GM21423 (cell line): ENCODE measurements around the gene RPS28.
A peak's percentile ranks its signal among the peaks of the same experiment; 100 is the strongest.

Experiments used
- ATAC-seq: cut with Tn5 transposase; IDR thresholded peaks from one replicate; pipeline ENCODE4 v1.9.1; 2021; ENCODE audit warnings: mild to moderate bottlenecking, moderate library complexity; ENCODE audit not compliant: unreplicated experiment

Gene RPS28

DNA sequence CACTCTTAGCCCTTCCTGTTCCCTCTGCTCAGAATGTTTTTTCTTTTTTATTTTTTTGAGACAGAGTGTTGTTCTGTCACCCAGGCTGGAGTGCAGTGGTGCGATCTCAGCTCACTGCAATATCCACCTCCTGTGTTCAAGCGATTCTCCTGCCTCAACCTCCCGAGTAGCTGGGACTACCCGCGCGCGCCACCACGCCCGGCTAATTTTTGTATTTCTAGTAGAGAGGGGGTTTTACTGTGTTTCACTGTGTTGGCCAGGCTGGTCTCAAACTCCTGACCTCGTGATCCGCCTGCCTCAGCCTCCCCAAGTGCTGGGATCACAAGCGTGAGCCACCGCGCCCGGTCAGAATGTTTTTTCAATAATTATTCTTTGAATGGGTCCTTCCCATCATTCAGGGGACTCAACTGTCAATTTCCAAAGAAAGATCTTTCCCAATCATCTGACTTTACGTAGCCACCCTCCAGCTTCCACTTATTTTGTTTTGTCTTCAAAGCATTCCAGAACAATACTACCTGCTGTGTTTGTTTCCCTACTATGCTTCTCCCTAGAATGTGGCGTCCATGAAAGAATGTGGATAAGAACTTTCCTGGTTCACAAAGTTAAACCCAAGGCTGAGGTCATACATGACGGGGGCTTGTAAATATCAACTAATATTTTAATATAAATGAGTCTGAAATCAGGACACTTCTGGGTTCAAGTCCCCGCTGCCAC is 1.3 kb upstream of the RPS28 start:
- no peak for ATAC-seq

DNA sequence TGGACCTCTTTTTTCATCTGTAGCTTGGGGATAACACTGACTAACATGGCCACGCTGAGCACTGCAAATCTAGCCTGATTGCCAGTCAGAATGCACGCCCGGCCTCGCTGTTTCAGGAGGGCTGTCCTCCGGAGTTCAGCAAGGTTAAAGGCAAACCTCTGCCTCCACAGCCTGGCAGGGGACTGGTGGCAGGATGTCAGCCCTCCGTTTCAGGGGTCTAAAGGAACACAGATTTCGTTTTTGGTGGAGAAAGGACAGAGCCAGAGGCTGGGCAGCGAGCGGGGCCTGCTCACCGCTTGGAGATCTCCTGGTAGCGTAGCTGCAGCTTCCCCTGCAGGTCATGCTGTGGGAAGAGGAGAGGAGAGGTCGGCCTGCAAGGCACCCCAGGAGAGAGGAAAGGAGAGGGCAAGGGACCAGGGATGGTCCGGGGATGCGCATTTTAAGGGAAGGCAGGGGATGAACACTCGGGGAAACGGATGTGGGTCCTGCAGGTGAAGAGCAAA is 681 bp upstream of the RPS28 start:
- ATAC-seq, result peak; percentile 21

DNA sequence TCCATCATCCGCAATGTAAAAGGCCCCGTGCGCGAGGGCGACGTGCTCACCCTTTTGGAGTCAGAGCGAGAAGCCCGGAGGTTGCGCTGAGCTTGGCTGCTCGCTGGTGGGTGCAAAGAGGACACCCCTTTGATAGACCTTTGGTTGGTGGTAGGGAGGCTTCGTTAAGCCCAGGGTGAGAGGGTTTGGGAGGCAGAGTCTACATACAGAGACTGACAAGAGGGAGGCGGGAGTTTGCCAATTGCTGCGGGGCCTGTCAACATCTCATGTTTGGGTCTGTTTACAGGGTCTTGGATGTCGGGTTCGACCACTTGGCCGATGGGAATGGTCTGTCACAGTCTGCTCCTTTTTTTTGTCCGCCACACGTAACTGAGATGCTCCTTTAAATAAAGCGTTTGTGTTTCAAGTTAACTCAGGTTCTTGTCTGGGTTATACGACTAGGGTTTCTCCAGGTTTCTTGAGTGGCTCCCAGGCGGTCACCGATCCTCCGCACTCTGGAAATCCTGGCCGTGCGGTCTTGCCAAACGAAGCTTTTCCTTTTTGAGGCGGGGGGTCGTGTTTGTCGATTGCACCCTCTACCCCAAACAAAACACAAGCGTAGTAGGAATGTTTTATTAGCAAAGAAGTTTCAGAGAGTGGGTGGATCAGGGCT is 816 bp downstream of the RPS28 start:
- no peak for ATAC-seq

DNA sequence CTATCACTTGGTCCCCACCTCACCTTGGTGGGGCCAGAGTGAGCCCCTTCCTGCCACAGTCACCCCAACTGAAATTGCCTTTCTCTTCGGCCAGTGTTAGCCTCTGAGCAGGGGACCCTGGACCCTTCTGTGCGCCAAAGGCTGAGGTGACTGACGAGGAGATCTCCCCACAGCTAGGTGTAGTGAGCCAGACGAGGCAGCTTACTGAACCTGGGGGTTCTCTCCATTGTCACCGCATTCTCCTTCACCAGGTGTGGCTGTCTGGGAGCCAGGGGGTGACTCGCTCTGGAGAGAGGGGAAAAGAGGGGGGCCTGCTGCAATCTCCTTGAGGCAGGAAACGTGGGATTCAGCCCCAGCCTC is 1.3 kb downstream of the RPS28 start:
- ATAC-seq, result no peak

DNA sequence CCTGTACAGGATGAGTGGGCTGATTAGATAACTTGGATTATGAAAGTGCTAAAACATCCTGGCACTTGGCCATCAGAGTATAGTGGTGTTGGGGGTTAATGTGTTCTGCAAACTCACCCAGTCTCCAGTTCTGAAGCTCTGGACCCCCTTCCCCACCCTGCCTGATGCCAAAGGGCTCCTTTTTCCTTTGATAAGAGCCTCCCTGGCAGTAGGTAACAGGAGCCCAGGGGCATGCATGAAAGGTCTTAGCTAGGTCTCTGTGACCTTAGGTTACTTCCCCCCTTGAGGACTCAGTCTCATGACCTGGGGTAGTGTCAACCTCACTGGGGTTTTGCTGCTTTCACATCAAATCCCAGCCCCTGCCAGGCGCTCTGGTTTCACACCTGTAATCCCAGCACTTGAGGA is 2.5 kb downstream of the RPS28 start:
- no peak for ATAC-seq

DNA sequence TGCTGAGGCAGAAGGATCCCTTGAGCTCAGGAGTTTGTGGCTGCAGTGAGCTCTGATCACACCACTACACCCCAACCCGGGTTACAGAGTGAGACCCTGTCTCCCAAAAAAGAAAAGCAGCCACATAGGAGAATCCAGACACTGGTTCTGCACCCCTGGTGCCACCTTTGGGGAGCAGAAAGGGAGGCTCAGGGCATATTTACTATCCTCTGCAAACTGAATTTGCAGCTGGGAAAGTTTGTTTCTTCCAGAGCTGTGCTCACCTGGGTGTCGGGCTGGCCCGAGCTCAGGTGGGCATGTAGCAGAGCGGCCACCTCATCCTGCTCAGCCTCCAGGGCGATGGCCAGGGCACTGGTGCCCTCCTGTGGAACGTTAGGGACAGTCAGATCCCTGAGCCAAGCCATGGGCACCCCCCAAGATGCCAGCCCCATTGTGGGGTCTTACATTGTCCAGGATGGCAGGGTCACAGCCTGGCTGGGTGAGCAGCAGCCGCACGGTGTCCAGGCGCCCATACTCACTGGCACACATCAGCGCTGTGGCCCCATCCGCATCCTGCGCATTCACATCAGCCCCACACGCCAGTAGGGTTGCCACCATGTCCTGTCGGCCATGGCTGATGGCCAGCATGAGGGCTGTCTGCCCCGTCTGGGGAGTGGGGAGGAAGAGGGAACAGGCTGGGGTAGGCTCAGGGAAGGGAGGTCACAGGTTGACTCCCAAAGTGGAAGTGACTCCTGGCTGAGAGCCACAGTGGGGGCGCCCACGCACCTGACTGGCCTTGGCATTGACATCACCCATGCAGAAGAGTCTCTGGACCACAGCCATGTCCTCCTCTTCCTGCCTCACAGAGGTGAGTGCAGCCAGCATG is 3.1 kb downstream of the RPS28 start:
- ATAC-seq, result no peak

DNA sequence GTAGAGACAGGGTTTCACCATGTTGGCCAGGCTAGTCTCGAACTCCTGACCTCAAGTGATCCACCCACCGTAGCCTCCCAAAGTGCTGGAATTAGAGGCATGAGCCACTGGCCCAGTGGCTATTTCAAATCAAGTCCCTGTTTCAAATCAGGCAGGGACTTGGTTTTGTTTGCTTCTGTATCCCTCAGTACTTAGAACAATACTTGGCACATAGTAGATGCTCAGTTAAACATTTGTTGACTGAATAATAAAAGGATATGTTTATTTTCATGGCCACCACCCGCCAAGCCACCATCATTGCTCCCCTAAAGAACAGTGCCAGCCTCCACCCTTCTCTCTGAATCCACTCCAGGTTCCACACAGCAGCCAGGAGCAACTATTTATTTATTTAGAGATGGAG is 4.2 kb downstream of the RPS28 start:
- ATAC-seq, result no peak

DNA sequence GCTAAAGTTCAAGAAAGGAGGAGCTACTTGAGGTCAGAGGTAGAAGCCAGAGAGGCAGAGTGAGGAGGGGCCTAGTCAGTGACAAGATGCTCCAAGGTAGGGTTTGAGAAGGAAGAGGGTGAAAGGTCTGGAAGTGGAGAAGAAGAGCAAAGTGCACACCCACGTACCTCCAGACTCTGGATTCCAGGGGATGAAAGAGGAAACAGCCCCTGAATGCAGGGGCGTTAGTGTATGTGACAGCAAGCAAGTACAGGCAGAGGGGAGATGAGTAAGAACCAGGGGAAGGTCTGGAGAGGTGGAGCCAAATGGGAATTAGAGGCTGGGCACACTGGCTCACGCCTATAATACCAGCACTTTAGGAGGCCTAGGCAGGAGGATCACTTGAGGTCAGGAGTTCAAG is 8.7 kb downstream of the RPS28 start:
- no peak for ATAC-seq

DNA sequence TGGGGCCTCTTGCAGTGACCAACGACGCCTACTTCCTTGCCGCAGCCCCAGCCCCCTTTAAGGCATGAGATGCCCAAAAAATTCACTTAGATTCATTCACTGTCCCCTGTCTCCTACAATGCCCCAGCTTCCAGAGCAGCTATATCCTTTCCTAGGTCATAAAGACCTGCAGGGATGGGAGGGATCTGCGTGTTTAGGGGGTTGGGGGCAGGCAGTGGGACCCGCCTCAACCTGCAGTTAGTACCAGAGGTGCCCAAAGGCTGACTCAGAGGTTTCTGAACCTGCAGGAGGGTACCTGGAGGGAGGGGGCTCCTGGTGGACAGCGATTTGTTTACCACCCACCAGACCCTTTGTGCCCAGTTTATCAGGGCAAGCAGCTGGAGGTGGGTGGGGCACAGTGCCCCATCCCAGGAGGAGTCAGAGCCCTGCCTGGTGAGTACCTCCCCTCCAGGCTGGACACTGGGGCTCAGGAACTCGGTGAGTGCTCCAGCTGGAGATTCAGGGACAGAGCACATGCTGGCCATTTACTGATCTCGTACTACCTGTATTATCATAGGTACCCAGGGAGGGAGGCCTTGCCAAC is 10.1 kb downstream of the RPS28 start:
- no peak for ATAC-seq

DNA sequence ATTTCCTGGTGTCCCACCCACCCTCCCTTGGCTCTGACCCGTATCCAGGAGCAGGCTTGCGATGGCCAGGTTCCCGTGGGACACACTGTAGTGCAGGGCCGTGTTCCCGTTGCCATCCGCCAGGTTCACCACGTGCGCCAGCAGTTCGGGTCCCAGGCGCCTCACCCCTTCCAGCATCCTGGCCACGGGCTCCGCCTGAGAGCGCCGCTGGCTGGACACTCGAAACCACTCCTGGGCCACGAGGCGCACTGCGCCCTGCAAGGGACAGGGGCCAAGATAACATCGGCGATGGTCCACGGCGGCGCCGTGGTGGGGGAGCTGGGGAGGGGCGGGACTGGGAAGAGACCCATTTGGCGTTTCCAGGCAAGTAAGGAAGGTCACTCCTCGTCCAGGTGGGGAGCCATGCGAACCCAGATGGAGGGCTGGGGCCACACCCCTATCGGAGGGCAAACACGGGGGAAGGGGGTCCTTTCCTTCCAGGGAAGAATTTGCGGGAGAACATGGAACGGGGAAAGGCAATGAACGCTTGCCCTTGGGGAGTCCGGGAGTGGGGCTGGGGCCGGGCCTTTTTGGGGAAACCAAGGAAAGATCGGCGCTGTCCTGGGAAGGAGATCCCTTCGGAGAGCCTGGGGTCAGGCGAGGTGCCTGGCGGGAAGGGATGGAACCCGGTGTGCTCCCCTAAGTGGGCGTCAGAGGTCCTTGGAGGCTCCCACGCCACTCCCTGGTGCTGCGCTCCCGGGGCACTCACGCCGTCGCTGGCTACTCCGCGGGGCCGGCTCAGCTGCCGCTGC is 11.9 kb downstream of the RPS28 start:
- no peak for ATAC-seq

DNA sequence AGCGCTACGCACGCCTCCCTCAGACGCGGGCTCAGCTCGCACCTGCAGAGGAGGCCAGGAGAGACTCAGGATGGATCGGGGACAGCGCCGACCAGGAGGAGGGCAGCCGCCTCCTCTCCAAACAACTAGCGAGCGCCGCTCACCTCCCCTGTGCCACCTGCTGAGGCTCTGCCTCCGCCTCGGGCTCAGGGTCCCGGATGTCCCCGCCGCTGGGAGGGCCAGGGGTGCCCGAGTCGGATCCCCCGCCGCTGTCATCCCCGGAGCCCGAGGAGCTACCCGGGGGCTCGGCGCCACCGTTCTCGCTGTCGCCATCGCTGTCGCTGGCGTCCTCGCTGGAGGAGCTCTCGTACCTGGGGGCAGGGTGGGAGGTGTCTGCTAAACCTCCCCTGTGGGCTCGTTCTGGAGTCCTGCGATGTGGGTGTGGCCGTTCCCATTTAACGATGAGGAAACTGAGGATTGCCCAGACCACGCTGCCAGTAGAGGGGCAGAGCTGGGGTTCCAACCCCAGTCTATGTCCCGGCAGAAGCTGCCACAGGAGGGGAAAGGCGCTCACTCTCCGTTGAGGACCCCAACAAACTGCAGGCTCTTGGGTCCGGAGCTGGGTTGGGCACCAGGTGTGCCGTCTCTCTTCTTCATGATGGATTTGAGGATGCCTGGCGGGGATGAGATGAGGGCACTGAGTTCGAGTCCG is 12.6 kb downstream of the RPS28 start:
- ATAC-seq, result no peak

DNA sequence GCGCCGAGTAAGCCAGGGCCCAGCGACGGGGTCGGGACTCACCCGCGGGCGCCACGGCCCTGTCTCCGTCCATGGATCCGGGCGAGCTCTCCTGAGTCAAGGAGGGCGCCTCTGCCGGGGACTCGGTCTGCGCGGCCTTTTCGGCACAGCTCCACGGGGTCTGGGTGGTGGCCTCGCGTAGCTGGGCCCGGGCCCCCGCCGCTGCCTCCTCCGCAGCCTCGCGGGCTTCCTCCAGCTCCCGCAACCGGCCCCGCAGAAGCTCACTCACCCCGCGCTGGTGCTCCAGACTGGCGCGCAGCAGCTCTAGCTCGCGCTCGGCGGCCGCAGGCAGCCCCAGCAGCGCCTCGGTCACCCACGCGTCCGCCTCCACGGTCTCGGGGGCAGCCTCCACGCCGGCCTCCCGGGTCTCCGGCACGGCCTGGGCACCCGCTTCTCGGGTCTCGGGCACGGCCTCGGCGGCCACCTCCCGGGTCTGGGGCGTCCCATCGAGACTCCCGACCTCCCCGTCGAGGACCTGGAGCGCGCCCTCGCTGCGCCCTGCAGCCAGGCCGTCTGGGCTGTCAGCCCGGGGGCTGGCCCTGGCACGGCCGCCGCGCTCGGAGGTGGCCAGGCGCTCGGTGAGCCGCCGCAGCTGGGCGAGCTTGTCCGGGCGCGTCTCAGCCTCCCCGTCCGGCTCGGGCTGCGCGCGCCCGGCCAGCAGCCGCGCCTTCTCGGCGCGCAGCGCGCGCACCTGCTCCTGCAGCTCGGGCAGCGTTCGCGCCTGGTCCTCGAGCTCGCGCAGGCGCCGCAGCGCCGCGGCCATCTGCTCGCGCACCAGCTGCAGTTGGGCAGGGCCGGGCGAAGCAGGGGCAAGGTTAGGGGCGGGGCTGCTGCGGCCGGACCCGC is 13.4 kb downstream of the RPS28 start:
- no peak for ATAC-seq

DNA sequence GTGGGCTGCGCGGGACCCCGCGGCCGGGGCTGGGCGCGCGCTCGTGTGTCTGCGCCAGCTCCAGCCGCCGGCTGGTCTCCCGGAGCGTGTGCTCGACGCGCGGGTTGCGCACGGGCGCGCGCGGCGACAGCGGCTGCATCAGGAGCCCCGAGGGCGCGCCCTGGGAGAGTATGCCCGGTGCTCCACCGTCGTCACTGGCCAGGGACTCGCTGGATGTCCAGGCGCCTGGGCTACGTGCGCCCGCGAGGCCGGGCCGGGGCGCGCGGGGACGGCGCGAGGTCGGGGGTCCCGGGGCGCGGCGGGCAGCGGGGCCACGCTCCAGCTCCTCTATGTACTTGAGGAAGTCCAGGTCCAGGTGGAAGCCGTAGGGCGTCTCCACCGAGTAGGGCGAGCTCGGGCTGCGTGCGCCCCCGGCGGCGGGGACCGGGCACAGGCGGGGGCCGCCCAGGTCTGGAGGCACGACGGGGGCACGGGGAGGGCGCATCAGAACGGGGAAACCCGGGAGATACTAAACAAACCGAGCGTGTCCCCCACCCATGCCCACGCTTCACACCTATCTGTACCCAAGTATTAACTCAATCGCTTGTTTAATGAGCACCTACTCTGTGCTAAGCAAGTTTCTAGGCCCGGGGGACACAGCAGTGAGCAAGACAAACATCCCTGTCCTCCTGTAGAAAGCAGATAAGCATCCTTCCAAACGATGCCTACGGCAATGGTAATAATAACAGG is 14.2 kb downstream of the RPS28 start:
- no peak for ATAC-seq

DNA sequence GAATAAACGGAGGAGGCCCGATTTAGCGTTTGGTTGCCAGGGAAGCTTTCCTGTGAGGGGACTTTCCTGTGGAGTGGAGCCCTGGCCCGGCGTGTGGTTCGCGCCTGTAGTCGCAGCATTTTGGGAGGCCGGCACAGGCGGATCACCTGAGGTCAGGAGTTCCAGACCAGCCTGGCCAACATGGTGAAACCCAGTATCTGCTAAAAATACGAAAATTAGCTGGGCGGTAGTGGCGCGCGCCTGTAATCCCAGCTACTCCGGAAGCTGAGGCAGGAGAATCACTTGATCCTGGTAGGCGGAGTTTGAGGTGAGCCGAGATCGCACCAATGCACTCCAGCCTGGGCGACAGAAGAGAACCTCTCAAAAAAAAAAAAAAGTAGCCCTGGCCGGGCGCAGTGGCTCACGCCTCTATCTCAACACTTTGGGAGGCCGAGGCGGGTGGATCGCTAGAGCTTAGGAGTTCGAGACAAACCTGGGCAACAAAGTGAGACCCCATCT is 14.8 kb downstream of the RPS28 start:
- no peak for ATAC-seq

DNA sequence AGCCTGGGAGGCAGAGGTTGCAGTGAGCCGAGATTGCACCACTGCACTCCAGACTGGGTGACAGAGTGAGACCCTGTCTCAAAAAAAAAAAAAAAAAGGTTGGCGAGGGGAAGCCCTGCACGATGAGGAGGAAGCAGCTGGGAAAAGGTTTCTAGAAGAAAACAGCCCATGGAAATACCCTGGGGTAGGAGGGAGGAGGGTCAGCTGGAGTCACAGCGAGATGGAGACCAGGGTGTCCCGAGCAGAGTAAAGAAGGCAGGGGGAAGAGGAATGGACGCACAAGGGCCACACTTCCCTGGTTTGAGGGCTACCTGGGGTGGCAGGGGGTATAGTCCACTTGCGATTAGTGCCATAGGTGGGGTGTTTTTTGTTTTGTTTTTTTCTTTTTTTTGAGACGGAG is 15.4 kb downstream of the RPS28 start:
- ATAC-seq, result no peak

DNA sequence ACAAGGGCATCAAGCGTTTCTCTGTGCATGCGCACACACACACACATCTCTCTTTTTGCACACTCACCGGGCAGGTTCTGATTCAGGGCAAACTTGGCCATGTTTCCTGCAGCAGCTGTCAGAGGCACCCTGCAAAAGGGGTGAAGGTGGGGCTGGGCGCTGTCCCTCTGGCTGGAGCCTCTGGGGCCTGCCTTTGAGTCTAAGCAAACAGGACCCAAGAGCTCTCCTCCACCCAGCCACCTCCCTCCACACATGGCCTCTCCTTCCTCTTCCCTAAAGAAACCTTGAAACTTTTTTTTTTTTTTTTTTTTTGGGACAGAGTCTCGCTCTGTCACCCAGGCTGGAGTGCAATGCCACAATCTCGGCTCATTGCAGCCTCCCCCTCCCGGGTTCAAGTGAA is 16.4 kb downstream of the RPS28 start:
- ATAC-seq, result no peak

DNA sequence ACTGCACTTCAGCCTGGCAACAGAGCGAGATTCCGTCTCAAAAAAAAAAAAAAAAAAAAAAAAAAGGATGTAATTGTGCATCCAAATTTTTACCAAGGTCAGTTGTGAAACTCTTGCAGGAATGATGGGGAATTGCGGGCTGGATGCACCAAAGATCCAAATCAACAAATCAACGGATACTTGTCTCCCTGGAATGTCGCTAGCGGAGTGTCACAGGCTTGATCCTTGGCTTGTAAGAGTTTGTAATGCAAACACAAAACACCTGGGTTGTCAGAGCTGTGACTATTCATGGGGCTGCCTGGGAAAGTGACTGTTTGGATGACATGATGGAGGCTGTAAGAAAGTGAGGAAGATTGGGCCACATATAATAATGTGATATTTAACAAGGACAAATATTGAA is 17.5 kb downstream of the RPS28 start:
- ATAC-seq, result no peak
